T-helper 1 cell treated with Interleukin-12 subunit alpha and Interleukin-12 subunit beta and Interleukin-4 antibody, amounts not matched to agents 30 μg/mL and 1 μg/mL, for 36 hours (primary cell): ENCODE data around the gene RSRC1.
"Not testable (repeated sequence)": the region's sequence is repeated elsewhere in the genome, so short reads cannot be mapped to it uniquely, and the experiment has no call there.

Source experiments
- H3K27ac Mint-ChIP-seq: one replicate; pipeline ENCODE4 v1.8.0; 2021; ENCODE audit warnings: mild to moderate bottlenecking, mixed read lengths
- H3K27me3 Mint-ChIP-seq: one replicate; pipeline ENCODE4 v1.8.0; 2021; ENCODE audit warnings: low read depth, mixed read lengths
- H3K36me3 Mint-ChIP-seq: one replicate; pipeline ENCODE4 v1.8.0; 2021; ENCODE audit warnings: low read depth, mixed read lengths
- H3K4me1 Mint-ChIP-seq: one replicate; pipeline ENCODE4 v1.8.0; 2021; ENCODE audit warnings: low read depth, mixed read lengths
- H3K4me3 Mint-ChIP-seq: one replicate; pipeline ENCODE4 v1.8.0; 2021; ENCODE audit warnings: mild to moderate bottlenecking, moderate library complexity, mixed read lengths
- H3K9me3 Mint-ChIP-seq: one replicate; pipeline ENCODE4 v1.8.0; 2021; ENCODE audit warnings: mixed read lengths

RSRC1 gene

GRCh38 chr3:158506456-158506855 is 396.6 kb downstream of the RSRC1 start:
- H3K27me3 Mint-ChIP-seq: no peaks in the 10 kb centered on the region
- H3K4me3 Mint-ChIP-seq: no peak overlapping the region
- H3K36me3 Mint-ChIP-seq: no peaks in the 10 kb centered on the region
- peaks cover 11% of the 10 kb centered on the region for H3K9me3 Mint-ChIP-seq
- no peak overlapping the region for H3K27ac Mint-ChIP-seq
- H3K4me1 Mint-ChIP-seq: no peaks in the 10 kb centered on the region

GRCh38 chr3:158508481-158508880 is 398.6 kb downstream of the RSRC1 start:
- Mint-ChIP-seq H3K27me3 (no peaks in the 10 kb centered on the region), H3K36me3 (no peaks in the 10 kb centered on the region), H3K4me1 (no peaks in the 10 kb centered on the region), H3K4me3 (no peak overlapping the region), H3K9me3 (peaks cover 3% of the 10 kb centered on the region), H3K27ac (no peak overlapping the region)

- Mint-ChIP-seq H3K27ac (no peak overlapping the region), H3K4me3 (no peak overlapping the region)
These were observed 400.0 kb downstream of the RSRC1 start for GRCh38 chr3:158509891-158510290.

GRCh38 chr3:158516729-158517128 is 406.8 kb downstream of the RSRC1 start:
- H3K9me3 Mint-ChIP-seq: peaks cover 14% of the 10 kb centered on the region
- not testable (repeated sequence) for H3K4me3 Mint-ChIP-seq, H3K4me1 Mint-ChIP-seq, H3K27ac Mint-ChIP-seq, H3K36me3 Mint-ChIP-seq, H3K27me3 Mint-ChIP-seq

More at GRCh38 chr3:158509891-158510290, 400.0 kb downstream of the RSRC1 start:
- H3K9me3 Mint-ChIP-seq: peaks cover 11% of the 10 kb centered on the region
- H3K36me3 Mint-ChIP-seq: no peaks in the 10 kb centered on the region
- no peaks in the 10 kb centered on the region for H3K4me1 Mint-ChIP-seq
- no peaks in the 10 kb centered on the region for H3K27me3 Mint-ChIP-seq

- Mint-ChIP-seq H3K4me3 (no peak overlapping the region), H3K27ac (no peak overlapping the region), H3K4me1 (no peaks in the 10 kb centered on the region), H3K9me3 (peaks cover 6% of the 10 kb centered on the region), H3K36me3 (peaks cover 1% of the 10 kb centered on the region), H3K27me3 (no peaks in the 10 kb centered on the region)
These were observed 409.9 kb downstream of the RSRC1 start for GRCh38 chr3:158519776-158520175.

GRCh38 chr3:158520433-158520832 is 410.5 kb downstream of the RSRC1 start:
- no peaks in the 10 kb centered on the region for H3K27me3 Mint-ChIP-seq
- H3K27ac Mint-ChIP-seq: no peak overlapping the region
- H3K4me1 Mint-ChIP-seq: no peaks in the 10 kb centered on the region
- H3K9me3 Mint-ChIP-seq: peaks cover 4% of the 10 kb centered on the region
- peaks cover 1% of the 10 kb centered on the region for H3K36me3 Mint-ChIP-seq
- H3K4me3 Mint-ChIP-seq: no peak overlapping the region

- Mint-ChIP-seq H3K9me3 (no peaks in the 10 kb centered on the region), H3K27ac (no peak overlapping the region), H3K27me3 (no peaks in the 10 kb centered on the region), H3K4me1 (no peaks in the 10 kb centered on the region), H3K4me3 (no peak overlapping the region), H3K36me3 (no peaks in the 10 kb centered on the region)
These were observed 412.6 kb downstream of the RSRC1 start for GRCh38 chr3:158522221-158523136.

GRCh38 chr3:158528076-158528674 is 418.3 kb downstream of the RSRC1 start:
- Mint-ChIP-seq H3K4me1 (no peaks in the 10 kb centered on the region), H3K36me3 (no peaks in the 10 kb centered on the region), H3K27me3 (no peaks in the 10 kb centered on the region), H3K9me3 (no peaks in the 10 kb centered on the region), H3K27ac (no peak overlapping the region), H3K4me3 (no peak overlapping the region)

GRCh38 chr3:158531334-158531733 is 421.4 kb downstream of the RSRC1 start:
- H3K36me3 Mint-ChIP-seq: no peaks in the 10 kb centered on the region
- H3K27me3 Mint-ChIP-seq: no peaks in the 10 kb centered on the region
- H3K27ac Mint-ChIP-seq: no peak overlapping the region
- no peaks in the 10 kb centered on the region for H3K9me3 Mint-ChIP-seq
- H3K4me1 Mint-ChIP-seq: no peaks in the 10 kb centered on the region
- no peak overlapping the region for H3K4me3 Mint-ChIP-seq

GRCh38 chr3:158532099-158532734 is 422.3 kb downstream of the RSRC1 start:
- H3K27me3 Mint-ChIP-seq: no peaks in the 10 kb centered on the region
- H3K36me3 Mint-ChIP-seq: no peaks in the 10 kb centered on the region
- H3K4me1 Mint-ChIP-seq: no peaks in the 10 kb centered on the region
- no peak overlapping the region for H3K27ac Mint-ChIP-seq
- H3K4me3 Mint-ChIP-seq: no peak overlapping the region
- H3K9me3 Mint-ChIP-seq: no peaks in the 10 kb centered on the region

- Mint-ChIP-seq H3K9me3 (no peaks in the 10 kb centered on the region), H3K36me3 (no peaks in the 10 kb centered on the region), H3K4me3 (no peak overlapping the region), H3K4me1 (no peaks in the 10 kb centered on the region), H3K27ac (no peak overlapping the region), H3K27me3 (no peaks in the 10 kb centered on the region)
These were observed 426.0 kb downstream of the RSRC1 start for GRCh38 chr3:158535918-158536317.

GRCh38 chr3:158539414-158540014 is 429.6 kb downstream of the RSRC1 start:
- H3K4me3 Mint-ChIP-seq: no peak overlapping the region
- H3K4me1 Mint-ChIP-seq: no peaks in the 10 kb centered on the region
- H3K27ac Mint-ChIP-seq: no peak overlapping the region
- no peaks in the 10 kb centered on the region for H3K9me3 Mint-ChIP-seq
- H3K27me3 Mint-ChIP-seq: no peaks in the 10 kb centered on the region
- no peaks in the 10 kb centered on the region for H3K36me3 Mint-ChIP-seq

- Mint-ChIP-seq H3K4me3 (no peak overlapping the region), H3K9me3 (no peaks in the 10 kb centered on the region), H3K4me1 (no peaks in the 10 kb centered on the region), H3K36me3 (no peaks in the 10 kb centered on the region), H3K27ac (no peak overlapping the region), H3K27me3 (no peaks in the 10 kb centered on the region)
These were observed 430.2 kb downstream of the RSRC1 start for GRCh38 chr3:158540066-158540465.

- H3K4me3 Mint-ChIP-seq: no peak overlapping the region
- no peaks in the 10 kb centered on the region for H3K36me3 Mint-ChIP-seq
- H3K27ac Mint-ChIP-seq: no peak overlapping the region
- H3K9me3 Mint-ChIP-seq: peaks cover 3% of the 10 kb centered on the region
- no peaks in the 10 kb centered on the region for H3K4me1 Mint-ChIP-seq
- H3K27me3 Mint-ChIP-seq: no peaks in the 10 kb centered on the region
These were observed 438.8 kb downstream of the RSRC1 start for GRCh38 chr3:158548691-158549090.
